Kidney epithelial cell (primary cell): Measurements from ENCODE around the gene HNRNPAB. TPM values are rescaled to one million over a fixed set of nuclear protein-coding genes. Genes with fewer than 3 reads are reported as not detected.
"Not testable (repeated sequence)": the region's sequence is repeated elsewhere in the genome, so short reads cannot be mapped to it uniquely, and the experiment has no call there.

ENCODE experiments used
- DNase-seq: peaks from one replicate; pipeline ENCODE4 v3.0.0-alpha.2; 2010; ENCODE audit warnings: low read depth
- H3K27me3 ChIP-seq: 2 replicates; pipeline ENCODE4 v1.6.0; 2011; ENCODE audit warnings: low read length; ENCODE audit not compliant: control insufficient read depth, insufficient read depth
- H3K36me3 ChIP-seq: 2 replicates; pipeline ENCODE4 v1.5.1; 2011; ENCODE audit warnings: low read length; ENCODE audit not compliant: control insufficient read depth, insufficient read depth
- H3K4me3 ChIP-seq: 2 replicates; pipeline ENCODE4 v1.5.1; 2011; ENCODE audit warnings: low read depth, mild to moderate bottlenecking, control low read depth, low read length
- total RNA-seq: library from RNA; depleted of rRNA; stranded (reverse); fragments of >200 nt; gene quantifications from 2 replicates; pipeline ENCODE4 v1.2.3, GENCODE V29; 2015
- TF ChIP-seq, protein P1 (sequence below): IDR thresholded peaks from 2 replicates; pipeline ENCODE4 v1.5.1; 2011; ENCODE audit warnings: mild to moderate bottlenecking, moderate library complexity, low read length, control low read depth, inconsistent platforms; ENCODE audit not compliant: insufficient read depth, poor library complexity, severe bottlenecking

HNRNPAB gene
- total RNA-seq, 1 donor from 2014 or later, result 152 TPM

DNA sequence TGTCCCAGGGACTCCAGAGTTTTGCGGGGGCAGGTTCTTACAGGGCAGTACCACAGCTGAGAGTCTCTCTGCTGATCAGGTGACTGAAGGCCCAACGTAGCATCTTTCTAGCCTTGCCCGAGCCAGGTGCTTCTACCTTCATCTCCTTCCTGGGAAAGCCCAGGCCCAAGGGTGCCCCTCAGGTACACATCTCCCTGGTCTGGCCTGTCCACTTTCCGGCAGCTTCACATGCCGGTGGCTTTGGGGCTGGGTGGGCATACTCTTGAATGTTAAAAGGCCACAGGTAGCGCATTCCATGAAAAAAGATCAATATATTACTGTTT is 33.9 kb downstream of the HNRNPAB start:
- Histone ChIP-seq H3K4me3 (no peak overlapping the region), H3K27me3 (no peaks in the 10 kb centered on the region), H3K36me3 (no peaks in the 10 kb centered on the region)
- TF ChIP-seq, protein P1, sequence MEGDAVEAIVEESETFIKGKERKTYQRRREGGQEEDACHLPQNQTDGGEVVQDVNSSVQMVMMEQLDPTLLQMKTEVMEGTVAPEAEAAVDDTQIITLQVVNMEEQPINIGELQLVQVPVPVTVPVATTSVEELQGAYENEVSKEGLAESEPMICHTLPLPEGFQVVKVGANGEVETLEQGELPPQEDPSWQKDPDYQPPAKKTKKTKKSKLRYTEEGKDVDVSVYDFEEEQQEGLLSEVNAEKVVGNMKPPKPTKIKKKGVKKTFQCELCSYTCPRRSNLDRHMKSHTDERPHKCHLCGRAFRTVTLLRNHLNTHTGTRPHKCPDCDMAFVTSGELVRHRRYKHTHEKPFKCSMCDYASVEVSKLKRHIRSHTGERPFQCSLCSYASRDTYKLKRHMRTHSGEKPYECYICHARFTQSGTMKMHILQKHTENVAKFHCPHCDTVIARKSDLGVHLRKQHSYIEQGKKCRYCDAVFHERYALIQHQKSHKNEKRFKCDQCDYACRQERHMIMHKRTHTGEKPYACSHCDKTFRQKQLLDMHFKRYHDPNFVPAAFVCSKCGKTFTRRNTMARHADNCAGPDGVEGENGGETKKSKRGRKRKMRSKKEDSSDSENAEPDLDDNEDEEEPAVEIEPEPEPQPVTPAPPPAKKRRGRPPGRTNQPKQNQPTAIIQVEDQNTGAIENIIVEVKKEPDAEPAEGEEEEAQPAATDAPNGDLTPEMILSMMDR, result no peak
- DNase-seq, result no peak

GRCh38 chr5:178238711-178239592 is 34.6 kb downstream of the HNRNPAB start:
- DNase-seq, result no peak
- H3K4me3 ChIP-seq, result no peak overlapping the region
- H3K27me3 ChIP-seq, result no peaks in the 10 kb centered on the region
- TF ChIP-seq, protein P1, result no peak
- H3K36me3 ChIP-seq, result no peaks in the 10 kb centered on the region

DNA sequence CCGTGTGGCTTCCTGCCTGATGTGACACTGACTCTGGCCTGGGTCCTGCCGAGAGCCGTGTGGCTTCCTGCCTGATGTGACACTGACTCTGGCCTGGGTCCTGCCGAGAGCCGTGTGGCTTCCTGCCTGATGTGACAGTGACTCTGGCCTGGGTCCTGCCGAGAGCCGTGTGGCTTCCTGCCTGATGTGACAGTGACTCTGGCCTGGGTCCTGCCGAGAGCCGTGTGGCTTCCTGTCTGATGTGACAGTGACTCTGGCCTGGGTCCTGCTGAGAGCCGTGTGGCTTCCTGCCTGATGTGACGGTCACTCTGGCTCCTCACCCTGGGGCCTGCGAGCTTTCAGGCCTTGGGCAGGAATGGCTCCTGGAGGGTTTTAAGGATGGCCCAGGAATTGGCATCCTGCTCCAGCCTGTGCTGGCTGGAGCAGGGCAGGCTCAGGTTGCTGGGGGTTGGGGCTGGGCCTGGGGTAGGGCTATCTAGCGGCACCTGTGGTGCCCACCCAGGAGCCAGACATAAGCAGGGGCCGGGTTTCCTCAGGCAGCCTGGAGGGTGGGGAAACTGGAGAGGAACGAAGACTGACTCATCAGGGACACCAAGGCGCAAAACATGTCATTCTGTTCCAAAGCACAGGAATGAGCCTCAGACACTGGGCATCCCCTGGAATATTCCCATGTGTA is 35.4 kb downstream of the HNRNPAB start:
- H3K4me3 ChIP-seq, H3K27me3 ChIP-seq, DNase-seq, H3K36me3 ChIP-seq: not testable (repeated sequence)

DNA sequence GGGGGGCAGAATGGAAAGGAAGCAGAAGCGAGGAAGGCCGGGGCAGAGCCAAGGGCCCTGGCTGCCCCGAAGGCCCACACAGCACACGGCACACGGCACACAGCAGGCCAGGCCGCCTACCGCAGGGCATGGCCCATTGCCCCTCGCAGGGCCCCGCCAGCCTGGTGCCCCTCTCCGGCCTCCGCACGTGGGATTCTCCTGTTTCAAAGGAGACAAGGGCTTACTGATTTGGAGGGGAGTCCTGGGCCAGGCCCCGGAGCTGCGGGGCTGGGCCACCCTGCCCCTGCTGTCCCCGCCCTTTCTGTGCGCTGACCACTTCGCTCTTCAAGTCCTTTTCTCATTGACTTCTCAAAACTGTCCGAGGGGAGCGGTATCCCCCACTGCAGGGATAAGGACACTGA is 36.0 kb downstream of the HNRNPAB start:
- H3K36me3 ChIP-seq, result no peaks in the 10 kb centered on the region
- no peak overlapping the region for H3K4me3 ChIP-seq
- H3K27me3 ChIP-seq, result no peaks in the 10 kb centered on the region
- DNase-seq, result no peak
- TF ChIP-seq, protein P1, result no peak

DNA sequence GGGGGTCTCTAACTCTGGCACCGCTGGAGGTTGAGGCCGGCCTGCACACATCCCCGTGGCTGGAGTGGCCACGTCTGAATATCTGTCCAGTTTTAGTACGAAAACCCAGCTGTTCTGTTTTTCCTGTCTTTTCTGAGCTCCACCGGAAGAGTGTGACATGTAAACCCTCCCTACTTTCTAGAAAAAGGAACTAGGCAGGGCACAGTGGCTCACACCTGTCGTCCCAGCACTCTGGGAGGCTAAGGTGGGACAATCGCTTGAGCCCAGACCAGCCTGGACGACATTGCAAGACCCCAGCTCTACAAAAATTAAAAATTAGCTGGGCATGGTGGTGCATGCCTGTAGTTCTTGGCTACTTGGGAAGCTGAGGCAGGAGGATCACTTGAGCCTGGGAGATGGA is 36.4 kb downstream of the HNRNPAB start:
- no peak for DNase-seq
- Histone ChIP-seq H3K27me3 (no peaks in the 10 kb centered on the region), H3K4me3 (no peak overlapping the region), H3K36me3 (no peaks in the 10 kb centered on the region)
- TF ChIP-seq, protein P1, result no peak

DNA sequence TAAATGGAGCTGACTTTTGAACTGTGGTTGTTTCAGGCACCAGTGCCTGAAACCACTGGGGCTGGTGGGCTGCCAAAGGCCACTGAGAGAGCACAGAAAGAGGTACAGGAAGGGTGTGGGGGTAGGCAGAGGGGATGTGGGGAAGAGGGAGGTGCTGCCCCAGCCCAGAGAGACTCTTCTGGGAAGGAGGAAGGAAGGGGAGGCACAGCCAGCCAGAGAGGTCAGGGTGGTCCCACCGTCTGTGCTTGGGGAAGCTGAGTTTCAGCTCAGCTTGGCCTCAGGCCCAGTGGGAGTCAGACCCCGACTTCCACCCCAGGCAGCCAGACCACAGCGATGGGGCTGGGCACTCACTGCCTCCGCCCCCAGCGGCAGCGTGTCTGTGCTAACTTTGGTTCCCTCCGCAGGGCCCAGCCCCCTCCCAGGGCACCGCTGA is 36.9 kb downstream of the HNRNPAB start:
- H3K27me3 ChIP-seq, result no peaks in the 10 kb centered on the region
- H3K36me3 ChIP-seq, result no peaks in the 10 kb centered on the region
- DNase-seq, result no peak
- no peak overlapping the region for H3K4me3 ChIP-seq
- TF ChIP-seq, protein P1, result no peak
